Measurements from ENCODE around the gene CALCOCO2.
"Not testable (repeated sequence)": the region's sequence is repeated elsewhere in the genome, so short reads cannot be mapped to it uniquely, and the experiment has no call there.

CALCOCO2 gene

DNA sequence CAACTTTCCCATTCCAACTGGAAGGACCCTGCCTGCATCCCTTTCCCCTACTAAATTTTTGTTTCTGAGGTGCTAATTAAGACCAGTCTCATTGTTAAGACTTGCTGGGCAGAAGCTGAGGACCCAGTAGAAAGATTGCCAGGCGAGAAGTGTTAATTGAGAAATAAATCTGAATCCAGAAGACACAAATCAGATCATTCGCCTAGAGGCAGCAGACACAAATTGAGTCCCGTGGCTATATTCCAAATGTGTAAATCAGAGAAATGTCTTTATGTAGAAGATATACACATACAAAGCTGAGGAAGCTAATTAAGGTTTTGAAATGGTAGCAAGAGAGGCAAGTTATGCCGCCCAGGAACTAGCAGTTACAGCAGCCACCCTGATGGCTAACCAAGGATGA lies 29.6 kb downstream of the CALCOCO2 start:
- no peak for DNase-seq
- in situ Hi-C loops (cut with MboI; ENCODE audit: low pct_unique_long_range_greater_than_20kb, low sequenced_read_pairs), result no loop called here

- no peak for DNase-seq
- in situ Hi-C loops (cut with MboI; ENCODE audit: low pct_unique_long_range_greater_than_20kb, low sequenced_read_pairs), result no loop called here
Observed at GRCh38 chr17:48868916-48869500, 38.2 kb downstream of the CALCOCO2 start.

DNA sequence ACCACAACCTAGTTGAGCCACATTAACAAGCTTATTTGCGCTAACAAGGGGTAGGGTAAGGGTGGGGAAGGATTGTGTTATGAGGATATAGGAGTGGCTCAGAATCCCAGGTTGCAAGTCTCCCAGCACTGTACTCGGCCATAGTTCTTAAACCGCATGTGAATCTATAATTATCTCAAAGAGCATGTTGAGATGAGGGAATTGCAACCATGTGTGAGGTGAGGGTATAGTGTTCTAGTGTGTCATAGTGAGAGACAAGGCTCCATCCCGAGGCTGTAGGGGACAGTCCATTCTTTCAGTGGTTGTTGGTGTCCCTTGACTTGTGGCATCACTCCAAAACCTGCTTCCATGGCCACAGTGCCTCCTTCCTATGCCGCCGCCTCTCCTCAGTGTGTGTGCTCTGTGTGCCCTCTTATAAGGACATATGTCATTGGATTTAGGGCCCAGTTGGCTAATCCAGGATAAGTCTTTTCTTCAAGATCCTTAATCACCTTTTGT lies 39.0 kb downstream of the CALCOCO2 start:
- in situ Hi-C loops (cut with MboI; ENCODE audit: low pct_unique_long_range_greater_than_20kb, low sequenced_read_pairs), result loop anchor here (10.0 kb wide), 1 partner anchor 55 kb away; the partner anchor contains the start of gene TTLL6
- DNase-seq, result no peak

GRCh38 chr17:48871035-48871550 lies 40.3 kb downstream of the CALCOCO2 start:
- no peak for DNase-seq
- in situ Hi-C loops (cut with MboI; ENCODE audit: low pct_unique_long_range_greater_than_20kb, low sequenced_read_pairs), result loop anchor here (10.0 kb wide), 1 partner anchor 56 kb away; the partner anchor contains the start of gene TTLL6

GRCh38 chr17:48871551-48872351 lies 40.9 kb downstream of the CALCOCO2 start:
- in situ Hi-C loops (cut with MboI; ENCODE audit: low pct_unique_long_range_greater_than_20kb, low sequenced_read_pairs), result loop anchor here (10.0 kb wide), 1 partner anchor 57 kb away; the partner anchor contains the start of gene TTLL6
- no peak for DNase-seq

DNA sequence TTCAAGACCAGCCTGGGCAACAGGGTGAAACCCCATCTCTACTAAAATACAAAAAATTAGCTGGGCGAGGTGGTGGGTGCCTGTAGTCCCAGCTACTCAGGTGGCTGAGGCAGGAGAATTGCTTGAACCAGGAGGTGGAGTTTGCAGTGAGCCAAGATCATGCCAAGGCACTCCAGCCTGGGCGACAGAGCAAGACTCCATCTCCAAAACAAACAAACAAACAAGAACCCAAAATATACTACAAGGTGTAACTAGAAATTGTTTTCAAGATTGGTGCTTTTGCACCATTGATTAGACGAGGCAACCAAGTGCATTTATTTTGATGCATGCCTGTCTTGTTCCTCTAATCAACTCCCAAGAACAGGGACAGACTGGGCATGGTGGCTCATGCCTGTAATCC lies 41.6 kb downstream of the CALCOCO2 start:
- in situ Hi-C loops (cut with MboI; ENCODE audit: low pct_unique_long_range_greater_than_20kb, low sequenced_read_pairs), result loop anchor here (10.0 kb wide), 1 partner anchor 58 kb away; the partner anchor contains the start of gene TTLL6
- not testable (repeated sequence) for DNase-seq

DNA sequence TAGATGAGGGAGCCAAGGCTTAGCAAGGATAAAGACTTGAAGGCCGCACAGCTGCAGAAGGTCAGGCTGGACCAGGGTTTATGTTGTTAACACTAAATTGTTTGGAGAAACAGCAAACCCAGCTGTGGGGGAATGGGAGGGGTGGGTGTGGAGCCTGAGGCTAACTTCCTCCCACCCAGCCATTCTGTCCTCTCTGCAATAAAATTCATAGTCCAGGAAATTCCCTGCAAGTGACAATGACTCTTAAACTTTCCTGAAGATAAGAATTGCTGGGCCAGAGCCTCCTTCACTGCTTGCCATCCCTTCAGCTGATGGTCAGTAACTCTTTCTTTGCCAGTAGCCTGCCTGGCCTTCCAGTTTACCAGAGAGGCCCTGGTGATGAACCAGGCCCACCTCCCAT lies 42.4 kb downstream of the CALCOCO2 start:
- in situ Hi-C loops (cut with MboI; ENCODE audit: low pct_unique_long_range_greater_than_20kb, low sequenced_read_pairs), result loop anchor here (10.0 kb wide), 1 partner anchor 58 kb away; the partner anchor contains the start of gene TTLL6
- no peak for DNase-seq

GRCh38 chr17:48873696-48874443 lies 43.0 kb downstream of the CALCOCO2 start:
- in situ Hi-C loops (cut with MboI; ENCODE audit: low pct_unique_long_range_greater_than_20kb, low sequenced_read_pairs), result loop anchor here (10.0 kb wide), 1 partner anchor 59 kb away; the partner anchor contains the start of gene TTLL6
- no peak for DNase-seq

- in situ Hi-C loops (cut with MboI; ENCODE audit: low pct_unique_long_range_greater_than_20kb, low sequenced_read_pairs), result loop anchor here (10.0 kb wide), 1 partner anchor 64 kb away; the partner anchor contains the start of gene TTLL6
- DNase-seq, result peak; percentile 80
Observed at GRCh38 chr17:48878920-48879898, 48.4 kb downstream of the CALCOCO2 start.

DNA sequence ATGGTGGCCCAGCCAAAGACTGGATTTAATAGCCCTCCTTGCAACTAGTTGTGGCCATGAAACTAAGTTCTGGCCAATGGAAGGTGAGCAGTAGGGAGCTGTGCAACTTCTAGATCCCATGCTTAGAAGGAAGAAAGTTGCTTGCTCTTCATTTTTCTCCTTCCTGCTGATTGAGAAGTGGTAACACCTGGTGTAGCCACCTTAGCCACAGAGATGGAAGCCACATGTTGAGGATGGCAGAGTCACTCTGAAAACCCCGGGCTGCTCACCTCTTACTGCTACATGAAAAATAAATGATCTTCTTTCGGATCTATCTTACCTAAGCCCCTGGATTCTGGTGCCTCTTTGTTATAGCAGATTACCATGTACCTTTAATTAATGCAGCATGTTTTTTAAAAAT lies 51.4 kb downstream of the CALCOCO2 start:
- no peak for DNase-seq
- in situ Hi-C loops (cut with MboI; ENCODE audit: low pct_unique_long_range_greater_than_20kb, low sequenced_read_pairs), result no loop called here

DNA sequence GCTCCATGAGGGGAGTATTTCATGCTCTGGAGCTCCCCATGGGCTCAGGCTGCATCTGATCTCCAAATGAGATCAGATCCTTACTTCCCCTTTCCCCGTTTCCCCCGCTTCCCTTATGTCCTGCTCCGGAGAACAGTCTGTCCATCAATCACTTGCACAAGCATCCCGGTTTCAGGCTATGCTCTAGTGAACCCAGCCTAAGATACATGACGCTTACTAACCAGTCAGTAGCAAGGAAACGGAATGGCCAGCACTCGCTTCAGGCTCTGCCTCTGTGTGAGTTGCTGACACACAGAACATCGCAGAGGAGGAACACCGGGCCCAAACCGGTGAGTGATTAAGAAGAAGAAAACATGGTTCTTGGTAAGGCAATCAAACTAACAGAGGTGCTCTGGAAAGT lies 52.3 kb downstream of the CALCOCO2 start:
- in situ Hi-C loops (cut with MboI; ENCODE audit: low pct_unique_long_range_greater_than_20kb, low sequenced_read_pairs), result no loop called here
- no peak for DNase-seq

DNA sequence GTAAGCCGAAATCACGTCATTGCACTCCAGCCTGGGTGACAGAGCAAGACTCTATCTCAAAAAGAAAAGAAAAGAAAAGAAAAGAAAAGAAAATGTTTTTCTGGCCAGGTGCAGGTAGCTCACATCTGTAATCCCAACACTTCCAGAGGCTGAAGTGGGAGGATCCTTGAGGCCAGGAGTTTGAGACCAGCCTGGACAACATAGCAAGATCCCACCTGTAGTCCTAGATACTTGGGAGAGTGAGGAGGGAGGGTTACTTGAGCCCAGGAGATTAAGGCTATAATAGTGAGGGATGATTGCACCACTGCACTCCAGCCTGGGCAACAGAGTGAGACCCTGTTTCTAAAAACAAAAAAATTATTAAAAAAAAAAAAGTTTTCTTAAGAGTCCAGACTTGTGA lies 59.3 kb downstream of the CALCOCO2 start:
- in situ Hi-C loops (cut with MboI; ENCODE audit: low pct_unique_long_range_greater_than_20kb, low sequenced_read_pairs), result no loop called here
- DNase-seq, result no peak

DNA sequence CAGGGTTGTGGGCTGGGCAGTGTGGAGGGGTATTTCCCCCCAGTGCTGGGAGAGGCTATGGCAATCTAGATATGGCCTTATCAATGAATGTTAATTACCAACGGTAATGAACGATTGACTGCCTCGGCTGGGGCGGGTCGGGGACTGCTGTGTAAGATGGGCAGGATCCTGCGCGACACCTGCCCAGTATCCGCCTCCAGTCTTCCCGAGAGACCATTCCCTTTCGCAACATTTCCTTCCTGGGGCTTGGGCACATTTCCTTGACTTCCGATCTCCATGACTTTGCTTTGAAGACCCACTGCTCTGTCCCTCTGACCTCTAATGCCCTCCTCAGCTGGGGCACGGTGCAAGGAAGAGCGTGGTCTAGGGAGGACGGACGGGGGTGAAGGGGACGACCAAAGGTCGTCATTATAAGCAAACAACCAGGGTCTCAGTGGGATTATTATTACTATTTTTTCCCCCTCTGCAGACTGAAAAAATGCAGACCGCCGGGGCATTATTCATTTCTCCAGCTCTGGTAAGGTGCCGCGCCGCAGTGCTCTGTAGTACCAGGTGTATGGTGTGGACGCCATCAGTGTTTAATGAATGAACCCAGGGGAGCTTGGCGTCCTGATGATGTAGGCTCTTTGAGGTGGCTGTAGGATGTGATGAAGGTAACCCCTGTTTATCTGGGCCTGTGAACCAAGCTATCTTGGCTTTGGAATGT lies 62.3 kb downstream of the CALCOCO2 start:
- no peak for DNase-seq
- in situ Hi-C loops (cut with MboI; ENCODE audit: low pct_unique_long_range_greater_than_20kb, low sequenced_read_pairs), result no loop called here

DNA sequence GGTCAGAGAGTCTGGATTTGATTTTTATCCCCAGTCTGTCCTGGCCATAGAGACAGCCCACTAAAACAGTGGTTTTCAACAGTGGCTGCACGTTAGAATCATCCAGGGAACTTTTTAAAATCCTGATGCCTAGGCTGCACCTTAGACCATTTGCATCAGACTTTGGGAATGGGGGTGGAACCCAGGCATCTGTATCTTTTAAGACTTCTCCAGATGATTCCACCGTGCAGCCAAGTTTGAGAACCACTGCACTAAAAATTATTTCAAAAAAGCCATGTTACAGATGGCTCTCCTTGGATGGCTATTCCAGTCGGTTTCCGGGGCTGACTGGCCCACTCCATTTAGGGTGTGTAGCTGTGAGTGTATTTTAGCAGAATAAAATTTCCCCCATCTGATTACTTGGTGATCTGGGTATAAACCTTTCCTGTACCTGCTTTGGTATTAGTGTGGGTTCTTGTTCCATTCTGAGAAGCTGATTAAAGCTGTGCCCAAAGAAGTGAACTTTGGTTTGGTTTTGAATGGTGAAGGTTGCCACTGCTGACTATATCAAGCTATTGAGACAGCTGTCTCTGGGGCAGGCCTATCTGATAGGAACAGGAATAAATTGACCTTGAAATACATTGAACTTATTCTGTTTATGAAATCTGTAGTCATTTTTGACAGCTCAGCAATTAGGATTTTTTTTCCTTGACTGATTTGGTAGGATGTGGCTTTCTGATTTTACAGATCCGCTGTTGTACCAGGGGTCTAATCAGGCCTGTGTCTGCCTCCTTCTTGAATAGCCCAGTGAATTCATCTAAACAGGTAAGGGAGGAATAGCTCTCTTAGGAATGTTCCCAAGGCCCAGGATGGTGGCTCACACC lies 63.0 kb downstream of the CALCOCO2 start:
- DNase-seq, result no peak
- in situ Hi-C loops (cut with MboI; ENCODE audit: low pct_unique_long_range_greater_than_20kb, low sequenced_read_pairs), result no loop called here

- in situ Hi-C loops (cut with MboI; ENCODE audit: low pct_unique_long_range_greater_than_20kb, low sequenced_read_pairs), result no loop called here
Observed at GRCh38 chr17:48894886-48895285, 64.1 kb downstream of the CALCOCO2 start.

GRCh38 chr17:48901241-48901640 lies 70.4 kb downstream of the CALCOCO2 start:
- in situ Hi-C loops (cut with MboI; ENCODE audit: low pct_unique_long_range_greater_than_20kb, low sequenced_read_pairs), result no loop called here
- no peak for DNase-seq

More at GRCh38 chr17:48894886-48895285, 64.1 kb downstream of the CALCOCO2 start:
- no peak for DNase-seq

DNA sequence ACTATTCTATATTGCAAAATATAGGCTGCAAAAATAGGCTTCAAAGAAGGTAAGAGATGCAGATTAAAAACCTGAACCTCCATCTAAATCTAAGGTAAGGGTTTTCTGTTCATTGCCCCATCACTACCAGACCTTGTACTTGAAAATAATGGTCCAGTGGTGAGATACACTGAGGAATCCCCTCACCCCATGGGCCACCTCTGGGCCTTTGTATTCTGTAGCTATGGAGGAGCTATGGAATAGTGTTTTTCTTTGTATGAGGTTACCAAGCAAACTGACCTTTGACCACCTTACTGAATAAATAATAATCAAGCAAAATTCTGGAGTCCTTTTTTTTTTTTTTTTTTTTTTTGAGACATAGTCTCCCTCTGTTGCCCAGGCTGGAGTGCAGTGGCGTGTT lies 72.6 kb downstream of the CALCOCO2 start:
- in situ Hi-C loops (cut with MboI; ENCODE audit: low pct_unique_long_range_greater_than_20kb, low sequenced_read_pairs), result no loop called here

More for the DNA sequence above, 72.6 kb downstream of the CALCOCO2 start:
- DNase-seq, result no peak

Data from KBM-7 (cell line).